NOMO-1 (cell line): Measurements from ENCODE around the gene CS.

Experiments used
- DNase-seq, 2 experiments: peaks; one replicate each; lab custom pipeline; 2025; ENCODE audit not compliant: unreplicated experiment in 2 of 2; lab: John Stamatoyannopoulos, UW

Gene CS

GRCh38 chr12:56222531-56222895 is 77.6 kb downstream of the CS start:
- no peak for DNase-seq

DNA sequence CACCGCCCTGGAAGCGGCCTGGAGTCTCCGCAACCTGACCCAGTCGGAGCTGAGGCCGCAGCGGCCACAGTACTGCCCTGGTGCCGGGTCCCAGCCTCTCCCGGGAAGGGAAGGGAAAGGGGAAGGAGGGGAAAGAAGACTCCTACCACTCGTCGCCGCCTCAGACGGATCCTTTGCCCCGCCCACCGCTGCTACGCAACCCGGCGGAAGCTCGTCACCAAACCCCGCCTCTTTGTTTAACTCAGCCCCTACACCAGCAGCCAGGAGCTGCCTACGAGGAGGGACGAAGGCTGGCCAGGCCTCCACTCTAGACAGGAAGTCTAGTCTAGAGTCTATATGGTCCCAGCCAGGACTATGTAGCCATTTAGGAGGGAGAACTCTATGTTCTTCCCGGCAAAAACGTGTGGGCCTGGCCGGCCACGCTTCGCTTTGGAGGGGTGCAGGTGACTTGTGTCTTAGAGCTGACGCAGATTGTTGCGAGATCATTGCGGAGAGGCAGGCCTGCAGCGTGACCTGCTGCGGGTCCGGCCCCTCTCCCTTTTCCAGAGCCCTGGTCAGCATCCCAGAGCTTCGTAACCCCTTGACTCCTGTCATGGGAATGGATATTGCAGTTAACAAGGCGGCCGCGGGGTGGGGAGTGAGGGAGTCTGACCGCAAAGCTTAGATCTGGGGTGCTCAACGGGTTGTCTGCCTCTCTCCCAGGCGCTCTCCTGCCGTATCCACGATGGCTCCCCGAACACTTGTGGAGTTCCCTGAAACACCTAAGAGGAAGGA is 78.2 kb downstream of the CS start, which contains the start of gene RNF41:
TSS of gene RNF41 (minus strand) at position 166 of the 774 bp plus-strand sequence. CDS start 7,875 bp downstream, outside the sequence.
- peak; percentile 96 for DNase-seq
